H1 (cell line): ENCODE measurements around the gene PPP4R3C. TPM values are rescaled to one million over a fixed set of nuclear protein-coding genes. Genes with fewer than 3 reads are reported as not detected.

Experiments
- NANOG ChIP-seq: IDR thresholded peaks from 2 replicates; pipeline ENCODE4 v1.6.1; 2011; ENCODE audit warnings: low read length, low read depth, mild to moderate bottlenecking, inconsistent platforms; ENCODE audit not compliant: insufficient read depth, poor library complexity, severe bottlenecking
- polyA plus RNA-seq, 7 experiments: library from polyadenylated mRNA; depleted of rRNA in 3 of 7; stranded (reverse) in 5 of 7; unstranded in 2 of 7; fragments of >200 nt in 5 of 7; fragments of 200-250 nt in 2 of 7; gene quantifications; 1 replicate in 5 of 7; 2 replicates in 1 of 7; 4 replicates in 1 of 7; pipeline versions ENCODE4 v1.2.1 to v1.2.3, GENCODE V29; 2011 to 2013; ENCODE audit warnings: missing spikeins in 2 of 7, mixed read lengths in 2 of 7
- total RNA-seq: library from RNA; stranded (reverse); fragmentation: NEBNext Ultra II Directional; extraction: Animal tissue kit (Norgen Biotek cat#: 25700); gene quantifications from 2 replicates; pipeline ENCODE4 v1.2.1, GENCODE V29; 2021

The PPP4R3C gene
- total and polyA plus RNA-seq, 2 of the 8 experiments (the other 6 are each of a cell fraction or from before 2014, with no cell fraction given), result not detected

- TF ChIP-seq NANOG, result no peak
- TF ChIP-seq, all 59 proteins: peak for 0
Observed at GRCh38 chrX:27491397-27491796, 28.3 kb upstream of the PPP4R3C start (continued).
